ENCODE results near the gene CLSTN2. TPM values are rescaled to one million over a fixed set of nuclear protein-coding genes. Genes with fewer than 3 reads are reported as not detected.

CLSTN2 gene
- total RNA-seq, 1 donor from 2014 or later: not detected

- Mint-ChIP-seq H3K9me3 (no peaks in the 10 kb centered on the region), H3K4me1 (no peaks in the 10 kb centered on the region), H3K36me3 (ENCODE audit: low read depth) (no peaks in the 10 kb centered on the region), H3K27ac (no peak overlapping the region), H3K4me3 (no peak overlapping the region), H3K27me3 (peaks cover 3% of the 10 kb centered on the region)
- ATAC-seq (ENCODE audit: low read depth) (no peak), DNase-seq (no peak)
- ChIA-PET CTCF (no interaction called here), POLR2A (no interaction called here)
- TF ChIP-seq, protein P1, sequence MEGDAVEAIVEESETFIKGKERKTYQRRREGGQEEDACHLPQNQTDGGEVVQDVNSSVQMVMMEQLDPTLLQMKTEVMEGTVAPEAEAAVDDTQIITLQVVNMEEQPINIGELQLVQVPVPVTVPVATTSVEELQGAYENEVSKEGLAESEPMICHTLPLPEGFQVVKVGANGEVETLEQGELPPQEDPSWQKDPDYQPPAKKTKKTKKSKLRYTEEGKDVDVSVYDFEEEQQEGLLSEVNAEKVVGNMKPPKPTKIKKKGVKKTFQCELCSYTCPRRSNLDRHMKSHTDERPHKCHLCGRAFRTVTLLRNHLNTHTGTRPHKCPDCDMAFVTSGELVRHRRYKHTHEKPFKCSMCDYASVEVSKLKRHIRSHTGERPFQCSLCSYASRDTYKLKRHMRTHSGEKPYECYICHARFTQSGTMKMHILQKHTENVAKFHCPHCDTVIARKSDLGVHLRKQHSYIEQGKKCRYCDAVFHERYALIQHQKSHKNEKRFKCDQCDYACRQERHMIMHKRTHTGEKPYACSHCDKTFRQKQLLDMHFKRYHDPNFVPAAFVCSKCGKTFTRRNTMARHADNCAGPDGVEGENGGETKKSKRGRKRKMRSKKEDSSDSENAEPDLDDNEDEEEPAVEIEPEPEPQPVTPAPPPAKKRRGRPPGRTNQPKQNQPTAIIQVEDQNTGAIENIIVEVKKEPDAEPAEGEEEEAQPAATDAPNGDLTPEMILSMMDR (IDR thresholded peaks at IDR 0.05): no peak
- intact Hi-C loops (cut with micrococcal nuclease): no loop called here
Measured at GRCh38 chr3:140303875-140304274, 368.9 kb downstream of the CLSTN2 start.

- H3K4me1 Mint-ChIP-seq: no peaks in the 10 kb centered on the region
- no peak overlapping the region for H3K27ac Mint-ChIP-seq
- H3K9me3 Mint-ChIP-seq: no peaks in the 10 kb centered on the region
- DNase-seq: no peak
- no peak overlapping the region for H3K4me3 Mint-ChIP-seq
- H3K27me3 Mint-ChIP-seq: no peaks in the 10 kb centered on the region
- TF ChIP-seq, protein P1 (IDR thresholded peaks at IDR 0.05): no peak
- no peaks in the 10 kb centered on the region for H3K36me3 Mint-ChIP-seq (ENCODE audit: low read depth)
- CTCF ChIA-PET: no interaction called here
- no peak for ATAC-seq (ENCODE audit: low read depth)
- POLR2A ChIA-PET: no interaction called here
- intact Hi-C loops (cut with micrococcal nuclease): no loop called here
Measured at GRCh38 chr3:140308535-140308934, 373.6 kb downstream of the CLSTN2 start.

DNA sequence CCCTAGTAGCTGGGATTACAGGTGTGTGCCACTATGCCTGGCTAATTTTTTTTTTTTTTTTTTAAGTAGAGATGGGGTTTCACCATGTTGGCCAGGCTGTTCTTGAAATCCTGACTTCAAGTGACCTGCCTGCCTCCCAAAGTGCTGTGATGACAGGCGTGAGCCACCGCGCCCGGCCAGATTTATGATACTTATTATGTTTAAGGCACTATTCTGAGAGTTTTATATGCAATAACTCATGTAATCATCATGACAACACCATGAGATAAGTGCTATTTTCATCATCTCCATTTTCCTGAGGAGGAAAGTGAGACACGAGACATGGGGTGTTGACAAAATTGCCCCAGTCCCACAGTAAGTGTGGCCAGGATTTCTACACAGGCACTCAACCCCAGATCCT is 376.4 kb downstream of the CLSTN2 start:
- Mint-ChIP-seq H3K4me3 (no peak overlapping the region), H3K4me1 (no peaks in the 10 kb centered on the region), H3K36me3 (ENCODE audit: low read depth) (no peaks in the 10 kb centered on the region), H3K9me3 (no peaks in the 10 kb centered on the region), H3K27ac (no peak overlapping the region), H3K27me3 (no peaks in the 10 kb centered on the region)
- POLR2A ChIA-PET: no interaction called here
- TF ChIP-seq, protein P1 (IDR thresholded peaks at IDR 0.05): no peak
- CTCF ChIA-PET: no interaction called here
- no peak for ATAC-seq (ENCODE audit: low read depth)
- intact Hi-C loops (cut with micrococcal nuclease): no loop called here
- DNase-seq: no peak

GRCh38 chr3:140315955-140316354 is 381.0 kb downstream of the CLSTN2 start:
- Mint-ChIP-seq H3K4me1 (no peaks in the 10 kb centered on the region), H3K4me3 (no peak overlapping the region), H3K27me3 (peaks cover 7% of the 10 kb centered on the region), H3K27ac (no peak overlapping the region), H3K9me3 (no peaks in the 10 kb centered on the region), H3K36me3 (ENCODE audit: low read depth) (no peaks in the 10 kb centered on the region)
- ATAC-seq (ENCODE audit: low read depth): no peak
- intact Hi-C loops (cut with micrococcal nuclease): no loop called here
- CTCF ChIA-PET: no interaction called here
- no peak for DNase-seq
- POLR2A ChIA-PET: no interaction called here
- TF ChIP-seq, protein P1 (IDR thresholded peaks at IDR 0.05): no peak

- TF ChIP-seq, protein P1 (IDR thresholded peaks at IDR 0.05): no peak
- no peak overlapping the region for H3K27ac Mint-ChIP-seq
- DNase-seq (no peak), ATAC-seq (ENCODE audit: low read depth) (no peak)
- peaks cover 8% of the 10 kb centered on the region for H3K27me3 Mint-ChIP-seq
- POLR2A ChIA-PET: no interaction called here
- no peak overlapping the region for H3K4me3 Mint-ChIP-seq
- H3K4me1 Mint-ChIP-seq: no peaks in the 10 kb centered on the region
- H3K36me3 Mint-ChIP-seq (ENCODE audit: low read depth): no peaks in the 10 kb centered on the region
- intact Hi-C loops (cut with micrococcal nuclease): no loop called here
- no peaks in the 10 kb centered on the region for H3K9me3 Mint-ChIP-seq
- CTCF ChIA-PET: no interaction called here
Measured at GRCh38 chr3:140316466-140316865, 381.5 kb downstream of the CLSTN2 start.

Measured in activated B cell treated with CpG ODN at 0.5 μM for 24 hours (primary cell).